Measurements from ENCODE around the gene SNAI3.

GRCh38 chr16:88732961-88733294 is 46.6 kb upstream of the SNAI3 start:
- TF ChIP-seq CTCF (IDR thresholded peaks at IDR 0.05) (no peak), EZH2 (IDR thresholded peaks at IDR 0.05; ENCODE audit: borderline replicate concordance, insufficient read depth, low read depth, low read length, poor library complexity, severe bottlenecking) (no peak)

Measured in B cell (primary cell).